NB4 (cell line): ENCODE measurements around the gene RPL19.

Experiments used
- MYC ChIP-seq: IDR thresholded peaks from 2 replicates; pipeline ENCODE4 v1.6.1; 2011; ENCODE audit warnings: low read depth, low read length
- POLR2A ChIP-seq: IDR thresholded peaks from 2 replicates; pipeline ENCODE4 v1.6.1; 2011; ENCODE audit warnings: mild to moderate bottlenecking; ENCODE audit not compliant: insufficient read length; ENCODE audit errors: extremely low read depth
- TF ChIP-seq, protein P1 (sequence below): IDR thresholded peaks from one replicate; pipeline ENCODE4 v1.5.1; 2012; ENCODE audit warnings: low read depth, low read length
- TF ChIP-seq, protein P2 (sequence below): IDR thresholded peaks from 2 replicates; pipeline ENCODE4 v1.6.1; 2011; ENCODE audit warnings: low read depth, low read length

DNA sequence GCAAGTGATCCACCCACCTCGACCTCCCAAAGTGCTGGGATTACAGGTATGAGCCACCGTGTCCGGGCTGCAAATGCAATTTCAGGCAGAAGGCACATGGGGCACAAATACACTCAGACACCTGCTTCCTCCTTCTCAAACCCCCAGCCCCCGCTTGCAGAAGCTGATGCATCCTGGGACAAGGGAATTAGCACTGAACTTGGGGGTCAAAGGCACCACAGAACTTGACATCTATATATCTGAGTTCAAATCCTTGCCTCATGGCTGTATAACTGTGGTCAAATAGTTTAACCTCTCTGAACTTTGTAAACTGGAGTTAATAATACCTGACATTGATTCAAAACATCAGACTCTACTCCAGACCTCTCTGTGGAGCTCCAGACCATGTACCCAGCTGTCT is 30.0 kb upstream of the RPL19 start:
- TF ChIP-seq, protein P1, sequence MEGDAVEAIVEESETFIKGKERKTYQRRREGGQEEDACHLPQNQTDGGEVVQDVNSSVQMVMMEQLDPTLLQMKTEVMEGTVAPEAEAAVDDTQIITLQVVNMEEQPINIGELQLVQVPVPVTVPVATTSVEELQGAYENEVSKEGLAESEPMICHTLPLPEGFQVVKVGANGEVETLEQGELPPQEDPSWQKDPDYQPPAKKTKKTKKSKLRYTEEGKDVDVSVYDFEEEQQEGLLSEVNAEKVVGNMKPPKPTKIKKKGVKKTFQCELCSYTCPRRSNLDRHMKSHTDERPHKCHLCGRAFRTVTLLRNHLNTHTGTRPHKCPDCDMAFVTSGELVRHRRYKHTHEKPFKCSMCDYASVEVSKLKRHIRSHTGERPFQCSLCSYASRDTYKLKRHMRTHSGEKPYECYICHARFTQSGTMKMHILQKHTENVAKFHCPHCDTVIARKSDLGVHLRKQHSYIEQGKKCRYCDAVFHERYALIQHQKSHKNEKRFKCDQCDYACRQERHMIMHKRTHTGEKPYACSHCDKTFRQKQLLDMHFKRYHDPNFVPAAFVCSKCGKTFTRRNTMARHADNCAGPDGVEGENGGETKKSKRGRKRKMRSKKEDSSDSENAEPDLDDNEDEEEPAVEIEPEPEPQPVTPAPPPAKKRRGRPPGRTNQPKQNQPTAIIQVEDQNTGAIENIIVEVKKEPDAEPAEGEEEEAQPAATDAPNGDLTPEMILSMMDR = no peak
- TF ChIP-seq, protein P2, sequence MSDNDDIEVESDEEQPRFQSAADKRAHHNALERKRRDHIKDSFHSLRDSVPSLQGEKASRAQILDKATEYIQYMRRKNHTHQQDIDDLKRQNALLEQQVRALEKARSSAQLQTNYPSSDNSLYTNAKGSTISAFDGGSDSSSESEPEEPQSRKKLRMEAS = no peak
- TF ChIP-seq POLR2A = no peak
- TF ChIP-seq MYC = no peak
